HG03558 (cell line): ENCODE data around the gene ARSG.

ENCODE experiments used
- ATAC-seq: cut with Tn5 transposase; IDR thresholded peaks from one replicate; pipeline ENCODE4 v1.9.1; 2021; ENCODE audit warnings: moderate number of reproducible peaks; ENCODE audit not compliant: unreplicated experiment; ENCODE audit errors: extremely low read depth

The ARSG gene

DNA sequence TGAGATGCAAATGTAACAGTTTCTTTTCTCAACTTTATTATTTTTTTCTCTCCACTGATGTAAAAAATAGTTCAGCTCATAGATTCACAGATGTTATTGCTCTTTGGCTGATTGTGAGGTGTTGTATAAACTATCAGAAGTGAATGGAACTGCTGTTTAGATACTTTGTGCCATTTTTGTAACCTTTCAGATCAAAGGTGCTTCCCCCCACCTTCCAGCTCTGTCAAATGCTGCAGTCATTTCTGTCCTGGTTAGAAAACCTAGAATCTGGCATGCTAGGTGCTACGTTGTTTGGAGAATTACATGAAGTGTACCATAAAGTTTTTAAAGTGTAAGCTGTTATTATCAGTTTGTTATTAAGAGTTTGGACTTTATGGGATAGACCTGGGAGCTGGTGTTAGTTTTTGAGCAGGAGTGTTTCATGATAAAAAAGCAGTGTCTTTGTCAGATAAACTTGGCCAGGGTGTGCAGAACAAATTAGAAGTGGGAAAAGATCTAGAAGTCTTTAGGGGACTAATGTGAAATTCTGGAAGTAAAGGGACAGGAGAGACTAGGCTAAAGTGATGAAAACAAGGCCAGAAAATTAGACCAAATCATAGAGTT, 167.8 kb downstream of the ARSG start:
- ATAC-seq, result peak; percentile 29

DNA sequence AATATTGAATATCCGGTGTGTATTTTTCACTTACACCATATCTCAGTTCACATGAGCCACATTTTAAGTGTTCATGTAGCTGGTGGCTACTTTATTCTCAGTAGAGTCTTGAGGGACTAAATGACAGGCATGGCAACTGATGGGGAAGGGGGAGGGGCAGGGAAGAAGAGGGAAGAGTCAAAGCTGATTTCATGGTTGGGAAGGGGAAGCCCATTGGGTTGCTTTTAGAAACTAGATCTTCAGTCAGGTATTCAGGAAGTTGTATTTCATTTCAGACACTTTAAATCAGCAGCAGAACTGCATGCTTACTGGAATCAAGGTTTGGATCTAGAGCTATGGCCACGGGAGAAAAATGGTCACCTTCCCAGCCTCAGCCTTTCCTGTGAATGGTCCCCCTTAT, 168.9 kb downstream of the ARSG start:
- no peak for ATAC-seq

GRCh38 chr17:68460715-68461114, 169.4 kb downstream of the ARSG start:
- ATAC-seq, result no peak

GRCh38 chr17:68461122-68461539, 169.8 kb downstream of the ARSG start:
- ATAC-seq, result no peak

DNA sequence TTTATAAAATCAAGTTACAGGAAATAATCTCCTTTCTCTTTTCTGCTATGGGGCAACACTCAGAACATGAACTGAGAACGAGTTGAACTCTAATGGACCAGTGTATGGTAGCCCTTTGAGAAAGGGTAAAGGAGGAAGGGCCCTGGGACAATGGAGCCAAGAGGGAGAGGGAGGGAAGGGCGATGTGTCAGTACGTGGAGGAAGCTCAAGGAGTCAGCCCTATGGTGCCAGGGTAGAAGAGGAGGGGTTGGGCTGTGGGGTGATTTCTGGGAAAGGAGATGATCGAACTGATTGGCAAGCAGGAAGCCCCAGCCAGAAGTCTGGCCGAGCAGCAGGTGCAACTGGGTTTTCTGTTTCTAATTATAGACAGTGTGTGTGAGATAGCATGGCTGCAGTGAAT, 170.3 kb downstream of the ARSG start:
- no peak for ATAC-seq

GRCh38 chr17:68462381-68463210, 171.3 kb downstream of the ARSG start:
- no peak for ATAC-seq

DNA sequence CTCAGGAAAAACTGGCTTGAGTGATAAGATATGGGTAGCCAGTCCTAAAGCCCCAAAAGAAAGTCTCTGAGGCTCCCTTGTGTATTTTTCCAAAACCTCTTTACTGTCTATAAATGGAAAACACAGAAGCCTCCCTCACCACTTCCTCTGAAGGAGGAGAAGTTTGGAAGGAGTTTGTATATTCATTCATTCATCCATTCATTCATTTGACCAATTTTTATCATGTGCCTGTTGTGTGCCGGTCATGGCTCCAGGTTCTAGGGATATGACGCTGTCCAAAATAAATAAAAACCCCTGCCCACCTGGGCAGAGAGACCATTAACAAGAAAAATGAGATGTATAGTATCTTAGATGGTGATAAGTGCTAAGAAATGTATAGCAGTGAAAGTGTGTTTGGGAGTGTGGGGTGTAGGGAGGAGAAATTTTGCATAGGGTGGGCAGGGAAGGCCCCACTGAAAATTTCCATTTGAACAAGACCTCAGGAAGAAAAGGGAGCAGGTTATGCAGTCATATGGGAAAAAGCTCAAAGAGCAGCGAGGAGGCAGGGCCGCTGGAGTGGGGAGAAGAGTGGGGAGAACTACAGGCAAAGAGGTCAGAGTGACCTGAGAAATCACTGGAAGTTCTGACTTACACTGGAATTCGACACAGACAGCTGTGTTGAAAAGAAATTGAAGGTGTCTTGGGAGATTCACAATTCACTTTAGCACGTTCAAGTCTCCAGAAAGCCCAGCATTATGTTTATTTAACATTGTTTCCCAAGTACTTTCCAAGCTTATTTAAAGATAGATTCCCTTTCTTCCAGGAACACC, 172.1 kb downstream of the ARSG start:
- no peak for ATAC-seq

DNA sequence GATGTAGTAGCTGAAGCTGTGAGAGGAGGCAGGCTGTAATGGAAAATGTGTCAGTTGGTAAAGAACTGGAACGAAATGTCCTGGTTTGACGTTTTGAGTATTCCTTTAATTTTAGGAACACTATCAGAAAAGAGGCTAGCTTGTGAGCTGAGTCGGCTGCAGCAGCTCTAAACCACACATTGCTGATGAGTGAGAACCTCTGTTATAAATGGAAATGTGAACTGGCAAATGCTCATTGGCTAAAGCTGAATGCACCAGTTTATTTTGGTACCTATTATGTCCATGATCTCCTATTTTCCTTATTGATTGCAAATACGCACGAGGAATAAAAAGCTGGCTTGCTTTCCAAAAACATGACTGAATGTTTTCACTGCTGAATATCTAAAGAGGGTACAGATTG, 177.0 kb downstream of the ARSG start:
- ATAC-seq, result no peak

GRCh38 chr17:68468788-68469187, 177.5 kb downstream of the ARSG start:
- ATAC-seq, result no peak
